Parathyroid adenoma (tissue), 2 donors: Measurements from ENCODE around the gene CCR5.

Experiments used
- H2AFZ ChIP-seq: fragments of 300-600 bp; sonication (generic); one replicate; pipeline ENCODE4 v1.7.0; 2017; ENCODE audit warnings: antibody characterized with exemption, mild to moderate bottlenecking
- H3K27ac ChIP-seq: fragments of 300-600 bp; sonication (generic); one replicate; pipeline ENCODE4 v1.7.0; 2017
- H3K27me3 ChIP-seq: fragments of 300-600 bp; sonication (generic); one replicate; pipeline ENCODE4 v1.7.0; 2017; ENCODE audit warnings: low read length; ENCODE audit not compliant: control insufficient read depth, insufficient read depth
- H3K36me3 ChIP-seq: fragments of 300-600 bp; sonication (generic); one replicate; pipeline ENCODE4 v1.7.0; 2017; ENCODE audit warnings: low read length; ENCODE audit not compliant: control insufficient read depth, insufficient read depth
- H3K4me1 ChIP-seq: fragments of 300-600 bp; sonication (generic); one replicate; pipeline ENCODE4 v1.7.0; 2017; ENCODE audit warnings: control low read depth
- H3K4me2 ChIP-seq: fragments of 300-600 bp; sonication (generic); one replicate; pipeline ENCODE4 v1.7.0; 2017; ENCODE audit warnings: low read length
- H3K4me3 ChIP-seq: fragments of 300-600 bp; sonication (generic); one replicate; pipeline ENCODE4 v1.7.0; 2017; ENCODE audit warnings: low read depth, low read length
- H3K79me2 ChIP-seq: fragments of 300-600 bp; sonication (generic); one replicate; pipeline ENCODE4 v1.7.0; 2017; ENCODE audit warnings: control low read depth
- H3K9ac ChIP-seq: fragments of 300-600 bp; sonication (generic); one replicate; pipeline ENCODE4 v1.7.0; 2017; ENCODE audit warnings: mild to moderate bottlenecking
- H3K9me3 ChIP-seq: fragments of 300-600 bp; sonication (generic); one replicate; pipeline ENCODE4 v1.7.0; 2017; ENCODE audit warnings: low read length; ENCODE audit not compliant: control insufficient read depth
- CTCF ChIP-seq: fragments of 300-600 bp; sonication (generic); IDR thresholded peaks from one replicate; pipeline ENCODE4 v1.7.0; 2017; ENCODE audit warnings: antibody characterized with exemption, mild to moderate bottlenecking
- donor health status: primary hyperparathyroidism.

CCR5 gene

GRCh38 chr3:46419816-46420215 lies 49.1 kb downstream of the CCR5 start:
- Histone ChIP-seq H3K4me3 (no peak overlapping the region), H3K4me2 (no peak overlapping the region), H3K9ac (no peak overlapping the region), H3K27me3 (no peaks in the 10 kb centered on the region), H3K9me3 (no peaks in the 10 kb centered on the region), H2AFZ (no peak overlapping the region), H3K27ac (no peak overlapping the region), H3K36me3 (no peaks in the 10 kb centered on the region), H3K4me1 (no peaks in the 10 kb centered on the region), H3K79me2 (no peaks in the 10 kb centered on the region)
- no peak for TF ChIP-seq CTCF

DNA sequence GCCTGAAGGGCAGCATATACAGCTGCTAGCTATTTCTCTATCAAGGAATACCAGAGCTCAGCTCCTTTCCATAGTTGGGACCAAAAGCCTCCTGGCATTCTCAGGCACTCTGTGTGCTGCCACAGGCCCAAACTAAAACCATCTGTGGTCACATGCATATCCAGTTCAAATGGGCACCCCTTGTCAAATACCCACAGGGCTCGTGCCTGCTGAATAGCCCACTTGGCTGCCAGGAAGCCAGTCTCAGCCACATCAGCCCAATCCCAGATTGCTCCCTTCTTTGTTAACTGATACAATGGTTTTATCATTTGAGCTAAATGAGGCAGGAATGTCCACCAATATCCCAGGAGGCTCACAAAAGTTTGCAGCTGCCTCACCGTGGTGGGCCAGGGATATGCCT lies 50.2 kb downstream of the CCR5 start:
- no peaks in the 10 kb centered on the region for H3K27me3 ChIP-seq
- no peaks in the 10 kb centered on the region for H3K79me2 ChIP-seq
- H3K9me3 ChIP-seq = no peaks in the 10 kb centered on the region
- no peak overlapping the region for H2AFZ ChIP-seq
- no peak overlapping the region for H3K9ac ChIP-seq
- H3K4me1 ChIP-seq = no peaks in the 10 kb centered on the region
- no peak overlapping the region for H3K4me2 ChIP-seq
- H3K36me3 ChIP-seq = no peaks in the 10 kb centered on the region
- TF ChIP-seq CTCF = no peak
- H3K27ac ChIP-seq = no peak overlapping the region
- no peak overlapping the region for H3K4me3 ChIP-seq

DNA sequence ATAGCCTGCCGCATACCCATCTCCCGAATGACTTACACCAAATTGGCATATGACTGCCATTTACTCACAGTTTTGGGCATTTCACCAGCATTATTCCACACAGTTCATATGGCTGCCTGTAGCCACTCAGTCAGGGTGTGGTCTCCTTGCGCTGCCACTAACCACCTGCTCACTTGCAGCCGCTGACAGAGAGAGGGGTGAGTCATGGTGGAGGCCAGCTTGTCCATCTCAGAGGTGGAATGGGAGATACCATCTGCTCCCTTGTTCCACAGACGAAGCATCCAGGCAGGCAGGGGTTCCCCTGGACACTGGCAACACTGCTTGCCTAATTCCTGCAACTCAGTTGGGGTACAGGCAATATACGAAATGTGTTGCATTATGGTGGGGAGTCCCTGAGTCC lies 51.9 kb downstream of the CCR5 start:
- H3K27ac ChIP-seq = no peak overlapping the region
- H3K9ac ChIP-seq = no peak overlapping the region
- H3K36me3 ChIP-seq = no peaks in the 10 kb centered on the region

GRCh38 chr3:46423588-46423987 lies 52.8 kb downstream of the CCR5 start:
- H3K9me3 ChIP-seq = no peaks in the 10 kb centered on the region
- H3K9ac ChIP-seq = no peak overlapping the region
- no peaks in the 10 kb centered on the region for H3K36me3 ChIP-seq
- H3K4me2 ChIP-seq = no peak overlapping the region
- H3K27ac ChIP-seq = no peak overlapping the region
- H3K27me3 ChIP-seq = no peaks in the 10 kb centered on the region
- no peaks in the 10 kb centered on the region for H3K4me1 ChIP-seq
- H3K79me2 ChIP-seq = no peaks in the 10 kb centered on the region
- no peak overlapping the region for H2AFZ ChIP-seq
- TF ChIP-seq CTCF = no peak
- no peak overlapping the region for H3K4me3 ChIP-seq

More for the DNA sequence above, 51.9 kb downstream of the CCR5 start:
- no peak overlapping the region for H3K4me2 ChIP-seq
- TF ChIP-seq CTCF = no peak
- H3K27me3 ChIP-seq = no peaks in the 10 kb centered on the region
- H3K79me2 ChIP-seq = no peaks in the 10 kb centered on the region
- no peaks in the 10 kb centered on the region for H3K9me3 ChIP-seq
- no peak overlapping the region for H3K4me3 ChIP-seq
- H2AFZ ChIP-seq = no peak overlapping the region
- H3K4me1 ChIP-seq = no peaks in the 10 kb centered on the region
